ENCODE measurements around the gene SLA2. TPM values are rescaled to one million over a fixed set of nuclear protein-coding genes. Genes with fewer than 3 reads are reported as not detected.

The SLA2 gene
- total and polyA plus RNA-seq, 2 of the 8 experiments (the other 6 are each of a cell fraction or from before 2014, with no cell fraction given), result 0.18 TPM; not detected in 1

- no peaks in the 10 kb centered on the region for H3K79me2 ChIP-seq (ENCODE audit: control insufficient read depth in 1 of 2, insufficient read depth in 2 of 2, low read length in 2 of 2)
- no peaks in the 10 kb centered on the region for H3K36me3 ChIP-seq (ENCODE audit: control insufficient read depth in 2 of 4, insufficient read depth in 4 of 4, low read length in 3 of 4)
- H2AK5ac ChIP-seq (ENCODE audit: low read depth, low read length), result no peak overlapping the region
- no peak overlapping the region for H2BK120ac ChIP-seq (replicated peaks; ENCODE audit: low read depth, low read length)
- no peaks in the 10 kb centered on the region for H3K23me2 ChIP-seq (ENCODE audit: low read depth, low read length)
- H3K79me1 ChIP-seq (ENCODE audit: low read depth, low read length), result no peaks in the 10 kb centered on the region
- H3K4me3 ChIP-seq (ENCODE audit: extremely low read depth in 1 of 4, insufficient read depth in 2 of 4, low read depth in 3 of 4, low read length in 4 of 4), result no peak overlapping the region
- H2AFZ ChIP-seq (ENCODE audit: low read length), result no peak overlapping the region
- H2BK12ac ChIP-seq (ENCODE audit: low read depth, low read length), result no peak overlapping the region
- DNase-seq (ENCODE audit: low read depth in 1 of 2, low spot score in 2 of 2), result peak in 1 of 2 experiments; percentile 74
- no peak for FAIRE-seq
- H4K8ac ChIP-seq (ENCODE audit: extremely low read depth, insufficient read depth, low read length), result peak overlapping the region; percentile 45
- no peak overlapping the region for H3K9ac ChIP-seq (replicated peaks in 1 of 4; ENCODE audit: extremely low read depth in 1 of 4, low read depth in 3 of 4, low read length in 3 of 4)
- no peaks in the 10 kb centered on the region for H3K27me3 ChIP-seq (replicated peaks in 1 of 4; ENCODE audit: control insufficient read depth in 3 of 4, extremely low read depth in 1 of 4, insufficient read depth in 3 of 4, low read length in 3 of 4)
- 0 out of 2 replicates have a peak overlapping the region, but pooled peaks have one; percentile 66 for H2BK5ac ChIP-seq (ENCODE audit: low read depth, low read length)
- ChIA-PET POLR2A (ENCODE audit: partially characterized antibody) (interaction anchor here (0.9 to 1.7 kb wide), 5 partner anchors 27 to 46 kb away, joined by 3 to 4 read pairs (median 3); no protein-coding TSS in a partner anchor), CTCF (ENCODE audit: partially characterized antibody) (interaction anchor here (0.6 to 9.9 kb wide), 25 partner anchors 10 to 925 kb away, joined by 3 to 92 read pairs (median 5); partner anchors contain the start of genes DSN1, RAB5IF and SLA2)
- H3K4me2 ChIP-seq (ENCODE audit: insufficient read depth in 1 of 2, low read depth in 2 of 2, low read length in 2 of 2), result no peak overlapping the region
- no peaks in the 10 kb centered on the region for H3K9me3 ChIP-seq (ENCODE audit: insufficient read depth in 2 of 2, low read depth in 1 of 2, low read length in 1 of 2)
- H3K56ac ChIP-seq (replicated peaks; ENCODE audit: insufficient read length, low read depth, low read length), result no peak overlapping the region
- H3K4me1 ChIP-seq (replicated peaks in 1 of 4; ENCODE audit: control insufficient read depth in 3 of 4, insufficient read depth in 4 of 4, low read length in 3 of 4), result no peaks in the 10 kb centered on the region; a peak in 2 of 7 replicates
- TF ChIP-seq EZH2 (IDR thresholded peaks at IDR 0.05; ENCODE audit: low read depth, low read length, severe bottlenecking) (no peak), RAD21 (IDR thresholded peaks at IDR 0.05 in 1 of 2, conservative IDR thresholded peaks at IDR 0.05 in 1 of 2; ENCODE audit: low read depth in 2 of 2, low read length in 2 of 2) (peak; percentile 50 to 67), CTCF (IDR thresholded peaks at IDR 0.05; ENCODE audit: control extremely low read depth in 1 of 3, insufficient read depth in 1 of 3, low read depth in 1 of 3, low read length in 3 of 3) (peak; percentile 49 to 68 (median 57)), TBP (IDR thresholded peaks at IDR 0.05; ENCODE audit: low read depth, low read length) (peak; percentile 27; the same call in 1 of the 2 replicates)
- no peak overlapping the region for H2BK20ac ChIP-seq (ENCODE audit: low read length)
- H4K5ac ChIP-seq (ENCODE audit: insufficient read length, low read depth, low read length), result no peak overlapping the region
- peak overlapping the region; percentile 20 for H4K91ac ChIP-seq (replicated peaks; ENCODE audit: insufficient read length, low read length)
- no peak overlapping the region for H2BK15ac ChIP-seq (ENCODE audit: low read length)
- 81% methylated on average over 13 of the region's 14 CpGs; no CpG with 5 or more reads in 1 of the 2 experiments for WGBS, 2 experiments (ENCODE audit: extremely low coverage in 1 of 2, insufficient coverage in 1 of 2, insufficient read length in 1 of 2, insufficient replicate concordance in 2 of 2, low coverage in 1 of 2, low lambda C conversion rate in 2 of 2, missing lambda C conversion rate in 1 of 2)
- no peak overlapping the region for H3K4ac ChIP-seq (replicated peaks; ENCODE audit: insufficient read length, low read depth, low read length)
- no peaks in the 10 kb centered on the region for H4K20me1 ChIP-seq (replicated peaks in 1 of 2; ENCODE audit: control insufficient read depth in 1 of 2, insufficient read depth in 2 of 2, low read length in 2 of 2)
- no peak overlapping the region for H3K23ac ChIP-seq (ENCODE audit: insufficient read length)
- no peak overlapping the region for H3K27ac ChIP-seq (ENCODE audit: low read depth, low read length)
- no peak overlapping the region for H3K14ac ChIP-seq (ENCODE audit: insufficient read length)
- no peak overlapping the region for H3K18ac ChIP-seq (ENCODE audit: extremely low read depth, low read length)
These were observed 13.3 kb downstream of the SLA2 start for GRCh38 chr20:36632487-36633284.
